Hippocampal formation (tissue), 2 donors: ENCODE data around the gene EPB41L5.
A peak's percentile ranks its signal among the peaks of the same experiment; 100 is the strongest.
"Not testable (repeated sequence)": the region's sequence is repeated elsewhere in the genome, so short reads cannot be mapped to it uniquely, and the experiment has no call there.

Experiments used
- DNase-seq, 2 donors: peaks; one replicate each; lab custom pipeline; 2025; lab: John Stamatoyannopoulos, UW

Gene EPB41L5

GRCh38 chr2:120012771-120013596 lies at the start of gene EPB41L5:
TSS of gene EPB41L5 (plus strand) at chr2:120013077. CDS start at chr2:120019085, 6,008 bp downstream.
- DNase-seq, result peak; percentile 84 to 87

- DNase-seq, result no peak
Measured at GRCh38 chr2:119981896-119982295, 31.0 kb upstream of the EPB41L5 start.

- no peak for DNase-seq
Measured at GRCh38 chr2:119982506-119982905, 30.4 kb upstream of the EPB41L5 start.

- no peak for DNase-seq
Measured at GRCh38 chr2:119983108-119983507, 29.8 kb upstream of the EPB41L5 start.

- DNase-seq, result no peak
Measured at GRCh38 chr2:119996148-119996547, 16.7 kb upstream of the EPB41L5 start.

GRCh38 chr2:119996896-119997891 lies 15.7 kb upstream of the EPB41L5 start:
- not testable (repeated sequence) for DNase-seq

- DNase-seq, result no peak
Measured at GRCh38 chr2:120001471-120001870, 11.4 kb upstream of the EPB41L5 start.

- no peak for DNase-seq
Measured at GRCh38 chr2:120004254-120004653, 8.6 kb upstream of the EPB41L5 start.

GRCh38 chr2:120005834-120006521 lies 6.9 kb upstream of the EPB41L5 start:
- no peak for DNase-seq

- DNase-seq, result no peak
Measured at GRCh38 chr2:120007851-120008250, 5.0 kb upstream of the EPB41L5 start.

GRCh38 chr2:120012363-120012762 lies 514 bp upstream of the EPB41L5 start:
- DNase-seq, result no peak

- no peak for DNase-seq
Measured at GRCh38 chr2:120013597-120014223, 833 bp downstream of the EPB41L5 start.

GRCh38 chr2:120014226-120014980 lies 1.5 kb downstream of the EPB41L5 start:
- no peak for DNase-seq

- no peak for DNase-seq
Measured at GRCh38 chr2:120016800-120017199, 3.9 kb downstream of the EPB41L5 start.

GRCh38 chr2:120017201-120017600 lies 4.3 kb downstream of the EPB41L5 start:
- DNase-seq, result no peak

GRCh38 chr2:120018549-120018948 lies 5.7 kb downstream of the EPB41L5 start:
- no peak for DNase-seq

- no peak for DNase-seq
Measured at GRCh38 chr2:120020554-120020953, 7.7 kb downstream of the EPB41L5 start.

- DNase-seq, result not testable (repeated sequence)
Measured at GRCh38 chr2:120022505-120022904, 9.6 kb downstream of the EPB41L5 start.

GRCh38 chr2:120026890-120027289 lies 14.0 kb downstream of the EPB41L5 start:
- no peak for DNase-seq

GRCh38 chr2:120028795-120029194 lies 15.9 kb downstream of the EPB41L5 start:
- DNase-seq, result no peak
